Measurements from ENCODE around the gene PRR15. TPM values are rescaled to one million over a fixed set of nuclear protein-coding genes. Genes with fewer than 3 reads are reported as not detected.

PRR15 gene
- total RNA-seq, 2 experiments from 2014 or later = not detected

GRCh38 chr7:29557954-29558353 lies 5.7 kb upstream of the PRR15 start:
- DNase-seq = no peak
- no peak for ATAC-seq (ENCODE audit: low read depth)
- Mint-ChIP-seq H3K27me3 (peaks cover 49% of the 10 kb centered on the region), H3K27ac (no peak overlapping the region), H3K36me3 (no peaks in the 10 kb centered on the region), H3K9me3 (no peaks in the 10 kb centered on the region), H3K4me3 (no peak overlapping the region), H3K4me1 (no peaks in the 10 kb centered on the region)
- POLR2A ChIA-PET = no interaction called here

- H3K36me3 Mint-ChIP-seq = no peaks in the 10 kb centered on the region
- POLR2A ChIA-PET = interaction anchor here (0.6 kb wide), 1 partner anchor 919 kb away, joined by 3 read pairs; no protein-coding TSS in a partner anchor
- peaks cover 13% of the 10 kb centered on the region for H3K4me1 Mint-ChIP-seq
Observed at GRCh38 chr7:29561271-29561670, 2.4 kb upstream of the PRR15 start.

GRCh38 chr7:29562307-29562706 lies 1.3 kb upstream of the PRR15 start:
- Mint-ChIP-seq H3K36me3 (no peaks in the 10 kb centered on the region), H3K27ac (no peak overlapping the region), H3K4me3 (no peak overlapping the region), H3K27me3 (peaks cover 81% of the 10 kb centered on the region), H3K9me3 (no peaks in the 10 kb centered on the region), H3K4me1 (peaks cover 14% of the 10 kb centered on the region)
- ATAC-seq (ENCODE audit: low read depth) = no peak
- DNase-seq = no peak
- POLR2A ChIA-PET = no interaction called here

More at GRCh38 chr7:29561271-29561670, 2.4 kb upstream of the PRR15 start:
- DNase-seq (no peak), ATAC-seq (ENCODE audit: low read depth) (no peak)
- H3K9me3 Mint-ChIP-seq = no peaks in the 10 kb centered on the region
- peaks cover 72% of the 10 kb centered on the region for H3K27me3 Mint-ChIP-seq
- no peak overlapping the region for H3K4me3 Mint-ChIP-seq
- H3K27ac Mint-ChIP-seq = no peak overlapping the region

DNA sequence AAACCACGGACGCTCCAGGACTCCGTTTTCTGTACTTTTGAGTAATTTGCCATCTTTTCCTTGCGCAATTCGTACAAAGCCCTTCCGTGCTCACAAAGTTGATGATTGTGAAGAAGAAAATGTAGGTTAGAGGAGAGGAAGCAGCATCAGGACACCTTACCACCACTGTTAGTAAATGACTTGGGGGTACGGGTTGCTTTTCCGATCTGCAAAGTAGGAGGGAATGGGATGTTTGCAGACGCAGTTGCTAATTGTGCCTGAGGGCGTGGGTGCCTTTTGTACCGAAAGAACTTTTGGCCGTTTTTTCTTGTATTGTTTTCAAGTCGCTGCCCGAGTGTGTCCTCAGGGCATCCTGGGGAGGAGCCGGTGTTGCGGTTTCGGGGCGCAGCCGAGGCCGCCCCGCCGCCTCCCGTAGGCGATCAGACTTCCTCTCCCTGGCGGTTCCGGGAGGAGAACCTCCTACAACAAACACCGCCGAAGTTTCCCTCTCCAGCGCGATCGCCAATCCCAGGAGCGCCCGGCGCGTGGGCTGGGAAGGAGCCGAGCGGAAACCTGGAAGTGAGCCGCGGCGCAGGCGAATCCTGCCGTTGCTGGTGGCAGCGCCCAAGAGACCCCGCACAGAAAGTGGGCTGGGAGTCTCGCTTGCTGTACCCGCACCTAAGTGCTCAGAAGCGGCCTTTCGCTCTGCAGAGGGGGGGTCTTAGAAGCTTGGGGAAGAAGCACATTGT lies 1.0 kb downstream of the PRR15 start:
- DNase-seq (peak; percentile 40), ATAC-seq (ENCODE audit: low read depth) (no peak)
- Mint-ChIP-seq H3K27me3 (peaks cover 81% of the 10 kb centered on the region), H3K4me1 (peaks cover 14% of the 10 kb centered on the region), H3K9me3 (no peaks in the 10 kb centered on the region), H3K4me3 (peak overlapping the region; percentile 83), H3K36me3 (no peaks in the 10 kb centered on the region), H3K27ac (peak overlapping the region; percentile 5)
- POLR2A ChIA-PET = no interaction called here

GRCh38 chr7:29565224-29565630 lies 1.6 kb downstream of the PRR15 start:
- peaks cover 77% of the 10 kb centered on the region for H3K27me3 Mint-ChIP-seq
- DNase-seq = no peak
- peak overlapping the region; percentile 83 for H3K4me3 Mint-ChIP-seq
- H3K27ac Mint-ChIP-seq = no peak overlapping the region
- no peaks in the 10 kb centered on the region for H3K36me3 Mint-ChIP-seq
- POLR2A ChIA-PET = no interaction called here
- H3K9me3 Mint-ChIP-seq = no peaks in the 10 kb centered on the region
- H3K4me1 Mint-ChIP-seq = peaks cover 14% of the 10 kb centered on the region
- ATAC-seq (ENCODE audit: low read depth) = no peak

GRCh38 chr7:29565634-29565981 lies 2.0 kb downstream of the PRR15 start:
- H3K4me3 Mint-ChIP-seq = peak overlapping the region; percentile 83
- no peaks in the 10 kb centered on the region for H3K36me3 Mint-ChIP-seq
- ATAC-seq (ENCODE audit: low read depth) = no peak
- no peak overlapping the region for H3K27ac Mint-ChIP-seq
- POLR2A ChIA-PET = no interaction called here
- no peak for DNase-seq
- peaks cover 76% of the 10 kb centered on the region for H3K27me3 Mint-ChIP-seq
- H3K4me1 Mint-ChIP-seq = peaks cover 14% of the 10 kb centered on the region
- no peaks in the 10 kb centered on the region for H3K9me3 Mint-ChIP-seq

GRCh38 chr7:29565982-29566746 lies 2.5 kb downstream of the PRR15 start:
- no peaks in the 10 kb centered on the region for H3K9me3 Mint-ChIP-seq
- ATAC-seq (ENCODE audit: low read depth) (no peak), DNase-seq (peak; percentile 34)
- peaks cover 14% of the 10 kb centered on the region for H3K4me1 Mint-ChIP-seq
- H3K36me3 Mint-ChIP-seq = no peaks in the 10 kb centered on the region
- peak overlapping the region; percentile 83 for H3K4me3 Mint-ChIP-seq
- POLR2A ChIA-PET = no interaction called here
- H3K27ac Mint-ChIP-seq = no peak overlapping the region
- H3K27me3 Mint-ChIP-seq = peaks cover 72% of the 10 kb centered on the region

- no peak for DNase-seq
- no peak for ATAC-seq (ENCODE audit: low read depth)
- POLR2A ChIA-PET = no interaction called here
- no peak overlapping the region for H3K4me3 Mint-ChIP-seq
- no peaks in the 10 kb centered on the region for H3K36me3 Mint-ChIP-seq
- no peaks in the 10 kb centered on the region for H3K9me3 Mint-ChIP-seq
- peaks cover 14% of the 10 kb centered on the region for H3K4me1 Mint-ChIP-seq
- H3K27me3 Mint-ChIP-seq = peaks cover 64% of the 10 kb centered on the region
- H3K27ac Mint-ChIP-seq = no peak overlapping the region
Observed at GRCh38 chr7:29567174-29567573, 3.5 kb downstream of the PRR15 start.

DNA sequence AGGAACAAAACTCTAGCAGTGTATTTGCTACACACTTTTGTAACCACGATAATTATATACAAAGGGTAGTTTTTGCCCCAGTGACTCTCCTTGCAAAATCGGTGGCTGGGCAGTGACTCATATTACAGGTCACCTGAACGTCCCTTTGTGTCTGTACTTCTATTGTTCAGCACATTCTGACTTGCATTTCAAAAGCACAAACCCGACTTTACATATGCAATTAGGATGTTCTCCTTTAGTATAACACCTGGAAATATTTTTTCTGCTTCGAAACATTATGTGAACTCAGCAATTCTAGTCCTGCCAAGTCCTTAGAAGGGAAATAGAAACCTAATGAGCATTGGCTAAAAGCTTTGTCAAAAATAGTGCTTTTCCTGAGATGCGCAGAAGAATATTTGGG lies 6.0 kb downstream of the PRR15 start:
- POLR2A ChIA-PET = no interaction called here
- H3K36me3 Mint-ChIP-seq = no peaks in the 10 kb centered on the region
- DNase-seq = no peak
- no peak overlapping the region for H3K4me3 Mint-ChIP-seq
- no peak overlapping the region for H3K27ac Mint-ChIP-seq
- peaks cover 62% of the 10 kb centered on the region for H3K27me3 Mint-ChIP-seq
- no peaks in the 10 kb centered on the region for H3K9me3 Mint-ChIP-seq
- H3K4me1 Mint-ChIP-seq = peaks cover 9% of the 10 kb centered on the region
- no peak for ATAC-seq (ENCODE audit: low read depth)

DNA sequence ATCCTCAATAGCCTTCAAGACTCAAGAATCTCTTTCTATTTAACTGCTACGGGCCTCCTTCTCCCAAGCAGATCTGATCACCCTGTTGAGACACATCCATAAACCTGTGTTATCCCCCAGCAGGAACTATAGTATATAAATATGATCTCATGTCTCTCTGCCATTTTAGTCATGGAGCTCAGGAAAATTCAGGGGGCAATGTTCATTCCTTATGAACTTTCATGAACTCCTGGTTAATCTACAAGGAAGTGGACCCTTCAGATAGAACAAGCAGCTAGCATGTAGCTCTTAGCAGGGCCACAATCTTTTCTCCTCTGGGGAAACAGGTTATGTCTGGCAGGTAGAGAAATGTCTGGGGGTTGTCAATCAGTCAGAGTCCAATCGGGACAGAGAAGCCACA lies 8.9 kb downstream of the PRR15 start:
- Mint-ChIP-seq H3K4me3 (no peak overlapping the region), H3K27ac (no peak overlapping the region), H3K36me3 (no peaks in the 10 kb centered on the region), H3K9me3 (peaks cover 2% of the 10 kb centered on the region), H3K27me3 (peaks cover 40% of the 10 kb centered on the region), H3K4me1 (no peaks in the 10 kb centered on the region)
- POLR2A ChIA-PET = no interaction called here
- DNase-seq (no peak), ATAC-seq (ENCODE audit: low read depth) (no peak)

DNA sequence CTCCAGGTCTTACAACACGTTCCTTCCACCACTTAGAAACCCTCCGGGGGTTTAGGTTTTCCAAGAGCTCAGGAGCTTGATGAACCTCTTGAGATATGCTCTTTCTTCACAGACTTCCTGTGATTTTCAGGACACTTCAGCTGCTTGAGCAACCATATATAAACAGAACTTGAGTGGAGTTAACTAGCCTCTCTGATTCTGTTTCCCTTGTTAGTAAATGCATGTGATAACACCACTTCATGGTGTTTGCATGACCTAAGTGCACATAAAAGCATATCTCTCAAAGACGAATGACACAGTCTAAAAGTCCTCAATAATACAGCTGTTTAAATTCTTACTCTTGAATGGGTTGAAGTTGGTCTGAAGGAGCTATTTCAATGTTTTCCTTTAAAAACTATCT lies 9.9 kb downstream of the PRR15 start:
- H3K27ac Mint-ChIP-seq = no peak overlapping the region
- H3K36me3 Mint-ChIP-seq = no peaks in the 10 kb centered on the region
- no peak overlapping the region for H3K4me3 Mint-ChIP-seq
- POLR2A ChIA-PET = no interaction called here
- DNase-seq (no peak), ATAC-seq (ENCODE audit: low read depth) (no peak)
- no peaks in the 10 kb centered on the region for H3K4me1 Mint-ChIP-seq
- H3K9me3 Mint-ChIP-seq = peaks cover 6% of the 10 kb centered on the region
- H3K27me3 Mint-ChIP-seq = peaks cover 31% of the 10 kb centered on the region

GRCh38 chr7:29574659-29575058 lies 11.0 kb downstream of the PRR15 start:
- Mint-ChIP-seq H3K27ac (no peak overlapping the region), H3K4me1 (no peaks in the 10 kb centered on the region), H3K9me3 (peaks cover 7% of the 10 kb centered on the region), H3K27me3 (peaks cover 26% of the 10 kb centered on the region), H3K4me3 (no peak overlapping the region), H3K36me3 (no peaks in the 10 kb centered on the region)
- POLR2A ChIA-PET = no interaction called here
- ATAC-seq (ENCODE audit: low read depth) = no peak
- no peak for DNase-seq

- no peak overlapping the region for H3K27ac Mint-ChIP-seq
- DNase-seq (no peak), ATAC-seq (ENCODE audit: low read depth) (no peak)
- no peak overlapping the region for H3K4me3 Mint-ChIP-seq
- no peaks in the 10 kb centered on the region for H3K9me3 Mint-ChIP-seq
- POLR2A ChIA-PET = no interaction called here
- no peaks in the 10 kb centered on the region for H3K36me3 Mint-ChIP-seq
- H3K4me1 Mint-ChIP-seq = peaks cover 10% of the 10 kb centered on the region
- peaks cover 8% of the 10 kb centered on the region for H3K27me3 Mint-ChIP-seq
Observed at GRCh38 chr7:29587195-29587808, 23.7 kb downstream of the PRR15 start.

DNA sequence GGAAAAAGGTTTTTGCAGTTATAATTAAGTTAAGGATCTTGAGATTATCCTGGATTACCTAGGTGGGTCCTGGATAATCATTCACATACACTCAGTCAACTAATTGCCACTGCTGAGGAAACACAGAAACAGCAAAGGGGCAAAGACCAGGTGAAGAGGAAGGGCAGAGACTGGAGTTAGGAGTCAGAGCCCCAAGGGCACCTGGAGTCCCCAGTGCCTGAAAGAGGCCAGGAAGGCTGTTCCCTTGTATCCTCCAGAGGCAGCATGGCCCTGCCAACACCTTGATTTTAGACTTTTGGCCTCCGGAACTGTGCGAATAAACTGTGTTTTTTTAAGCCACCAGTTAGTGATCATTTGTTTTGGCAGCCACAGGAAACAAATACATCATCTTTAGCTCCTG lies 24.6 kb downstream of the PRR15 start:
- Mint-ChIP-seq H3K27me3 (peaks cover 8% of the 10 kb centered on the region), H3K4me1 (peaks cover 10% of the 10 kb centered on the region)

More for the DNA sequence above, 24.6 kb downstream of the PRR15 start:
- Mint-ChIP-seq H3K27ac (no peak overlapping the region), H3K9me3 (no peaks in the 10 kb centered on the region), H3K36me3 (no peaks in the 10 kb centered on the region), H3K4me3 (peak overlapping the region; percentile 29)
- DNase-seq = no peak
- no peak for ATAC-seq (ENCODE audit: low read depth)
- POLR2A ChIA-PET = no interaction called here
